22Rv1 (cell line): ENCODE measurements around the gene ZNF283.
"Not testable (repeated sequence)": the region's sequence is repeated elsewhere in the genome, so short reads cannot be mapped to it uniquely, and the experiment has no call there.

Experiments used
- H3K27ac ChIP-seq: fragments of 450-650 bp; 2 replicates; pipeline ENCODE4 v1.5.1; 2017
- ZFX ChIP-seq: fragments of 450-650 bp; IDR thresholded peaks from 2 replicates; pipeline ENCODE4 v1.6.1; 2017; ENCODE audit warnings: antibody characterized with exemption, borderline replicate concordance
- TF ChIP-seq, protein P1 (sequence below): fragments of 450-650 bp; IDR thresholded peaks from 2 replicates; pipeline ENCODE4 v1.5.1; 2017; ENCODE audit warnings: mild to moderate bottlenecking

The ZNF283 gene

DNA sequence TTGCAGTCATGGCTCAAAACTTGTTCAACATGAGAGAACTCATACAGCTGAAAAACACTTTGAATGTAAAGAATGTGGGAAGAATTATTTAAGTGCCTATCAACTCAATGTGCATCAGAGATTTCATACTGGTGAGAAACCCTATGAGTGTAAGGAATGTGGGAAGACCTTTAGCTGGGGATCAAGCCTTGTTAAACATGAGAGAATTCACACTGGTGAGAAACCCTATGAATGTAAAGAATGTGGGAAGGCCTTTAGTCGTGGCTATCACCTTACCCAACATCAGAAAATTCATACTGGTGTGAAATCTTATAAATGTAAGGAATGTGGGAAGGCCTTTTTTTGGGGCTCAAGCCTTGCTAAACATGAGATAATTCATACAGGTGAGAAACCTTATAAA is 20.1 kb downstream of the ZNF283 start:
- TF ChIP-seq, protein P1, sequence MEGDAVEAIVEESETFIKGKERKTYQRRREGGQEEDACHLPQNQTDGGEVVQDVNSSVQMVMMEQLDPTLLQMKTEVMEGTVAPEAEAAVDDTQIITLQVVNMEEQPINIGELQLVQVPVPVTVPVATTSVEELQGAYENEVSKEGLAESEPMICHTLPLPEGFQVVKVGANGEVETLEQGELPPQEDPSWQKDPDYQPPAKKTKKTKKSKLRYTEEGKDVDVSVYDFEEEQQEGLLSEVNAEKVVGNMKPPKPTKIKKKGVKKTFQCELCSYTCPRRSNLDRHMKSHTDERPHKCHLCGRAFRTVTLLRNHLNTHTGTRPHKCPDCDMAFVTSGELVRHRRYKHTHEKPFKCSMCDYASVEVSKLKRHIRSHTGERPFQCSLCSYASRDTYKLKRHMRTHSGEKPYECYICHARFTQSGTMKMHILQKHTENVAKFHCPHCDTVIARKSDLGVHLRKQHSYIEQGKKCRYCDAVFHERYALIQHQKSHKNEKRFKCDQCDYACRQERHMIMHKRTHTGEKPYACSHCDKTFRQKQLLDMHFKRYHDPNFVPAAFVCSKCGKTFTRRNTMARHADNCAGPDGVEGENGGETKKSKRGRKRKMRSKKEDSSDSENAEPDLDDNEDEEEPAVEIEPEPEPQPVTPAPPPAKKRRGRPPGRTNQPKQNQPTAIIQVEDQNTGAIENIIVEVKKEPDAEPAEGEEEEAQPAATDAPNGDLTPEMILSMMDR: no peak
- no peak for TF ChIP-seq ZFX
- H3K27ac ChIP-seq: no peak overlapping the region

DNA sequence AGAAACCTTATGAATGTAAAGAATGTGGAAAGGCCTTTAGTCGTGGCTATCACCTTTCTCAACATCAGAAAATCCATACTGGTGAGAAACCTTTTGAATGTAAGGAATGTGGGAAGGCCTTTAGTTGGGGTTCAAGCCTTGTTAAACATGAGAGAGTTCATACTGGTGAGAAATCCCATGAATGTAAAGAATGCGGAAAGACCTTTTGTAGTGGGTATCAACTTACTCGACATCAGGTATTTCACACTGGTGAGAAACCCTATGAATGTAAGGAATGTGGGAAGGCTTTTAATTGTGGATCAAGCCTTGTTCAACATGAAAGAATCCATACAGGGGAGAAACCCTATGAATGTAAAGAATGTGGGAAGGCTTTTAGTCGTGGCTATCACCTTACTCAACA is 20.8 kb downstream of the ZNF283 start:
- TF ChIP-seq, protein P1: no peak
- no peak for TF ChIP-seq ZFX
- H3K27ac ChIP-seq: no peak overlapping the region

DNA sequence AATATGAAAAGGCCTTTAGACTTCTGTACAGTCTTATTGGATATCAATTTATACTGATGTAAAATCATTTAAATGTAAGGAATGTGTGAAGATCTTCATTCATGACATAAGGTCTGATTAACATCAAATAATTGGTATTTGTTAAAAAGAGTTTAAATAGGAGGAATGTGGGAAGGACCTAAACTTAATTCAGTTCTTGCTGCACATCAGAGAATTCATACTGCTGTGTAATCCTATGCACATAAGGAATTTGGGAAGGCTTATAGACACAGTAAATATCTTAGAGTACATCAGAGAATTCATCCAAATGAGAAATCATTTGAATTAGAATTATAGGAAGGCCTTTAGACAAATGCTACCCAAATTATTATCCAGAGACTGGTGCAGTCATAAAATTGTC is 21.7 kb downstream of the ZNF283 start:
- TF ChIP-seq ZFX: no peak
- TF ChIP-seq, protein P1: no peak

DNA sequence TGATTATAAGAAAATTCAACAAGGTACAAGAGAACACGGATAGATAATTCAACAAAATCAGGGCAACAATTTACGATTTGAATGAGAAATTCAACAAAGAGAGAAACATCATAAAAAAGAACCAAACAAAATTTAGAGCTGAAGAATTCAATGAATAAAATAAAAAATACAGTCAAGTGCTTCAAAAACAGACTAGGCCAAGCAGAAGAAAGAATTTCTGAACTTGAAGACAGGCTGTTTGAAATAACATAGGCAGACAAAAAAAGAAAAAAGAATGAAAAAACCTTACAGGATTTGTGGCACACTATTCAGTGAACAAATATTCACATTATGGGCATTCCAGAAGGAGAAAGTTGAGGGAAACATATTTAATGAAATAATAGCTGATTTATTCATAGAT is 31.1 kb downstream of the ZNF283 start:
- H3K27ac ChIP-seq: no peak overlapping the region
- TF ChIP-seq, protein P1: no peak
- TF ChIP-seq ZFX: no peak

More for the DNA sequence above, 21.7 kb downstream of the ZNF283 start:
- no peak overlapping the region for H3K27ac ChIP-seq

GRCh38 chr19:43866923-43867322 is 39.8 kb downstream of the ZNF283 start:
- not testable (repeated sequence) for H3K27ac ChIP-seq

- no peak overlapping the region for H3K27ac ChIP-seq
- TF ChIP-seq, protein P1: no peak
- TF ChIP-seq ZFX: no peak
These were observed 45.6 kb downstream of the ZNF283 start for GRCh38 chr19:43872547-43873336.

DNA sequence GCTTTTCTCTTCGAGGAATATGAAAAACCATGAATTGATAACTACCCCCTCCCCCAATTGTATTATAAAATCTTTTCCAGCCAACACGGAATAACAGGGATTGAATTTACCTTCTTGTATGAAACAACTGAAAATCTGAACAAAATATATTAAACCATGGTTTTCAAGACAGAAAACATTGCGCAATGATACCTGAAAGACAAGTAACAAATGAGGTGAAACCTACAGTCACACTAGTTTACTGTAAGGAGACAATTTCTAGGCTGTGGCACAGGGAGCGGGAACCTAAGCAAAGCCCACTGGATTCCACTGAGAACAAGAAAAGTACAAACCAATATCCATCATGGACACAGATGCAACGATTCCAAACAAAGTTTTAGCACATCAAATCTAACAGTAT is 53.4 kb downstream of the ZNF283 start:
- TF ChIP-seq, protein P1: no peak
- no peak for TF ChIP-seq ZFX
- H3K27ac ChIP-seq: no peak overlapping the region

DNA sequence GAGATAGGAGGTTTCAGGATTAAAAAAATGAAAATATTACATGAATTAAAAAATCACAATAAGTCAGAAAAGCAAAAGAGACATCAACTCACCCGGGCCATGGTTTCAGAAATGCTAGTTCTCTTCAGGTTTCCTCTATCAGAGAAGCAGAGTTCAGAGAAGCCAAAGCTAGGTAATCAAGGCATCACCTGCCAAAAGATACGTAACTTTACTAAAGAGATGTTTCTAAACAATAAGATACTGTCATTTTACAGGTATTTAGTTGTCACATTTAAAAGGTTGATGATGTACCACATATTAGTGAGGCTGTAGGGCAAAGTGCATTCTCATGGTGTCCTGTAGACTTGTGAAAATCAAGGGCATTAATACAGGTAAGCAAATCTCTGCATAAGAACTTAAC is 56.7 kb downstream of the ZNF283 start, which contains the start of gene ZNF404:
Gene ZNF404, minus strand, starts transcription at position 101 of the 400 bp plus-strand sequence.
- TF ChIP-seq, protein P1: no peak
- TF ChIP-seq ZFX: no peak
- no peak within 1 kb of the TSS for H3K27ac ChIP-seq
